Vagina (tissue), 2 donors: ENCODE results near the gene SRGAP2B.
"Not testable (repeated sequence)": the region's sequence is repeated elsewhere in the genome, so short reads cannot be mapped to it uniquely, and the experiment has no call there.

ENCODE experiments used
- CTCF ChIP-seq, 3 experiments: fragments of 450-650 bp in 2 of 3; fragments of 200-600 bp in 1 of 3; sonication (generic) in 1 of 3; IDR thresholded peaks; one replicate each; pipeline ENCODE4 v1.5.1; 2017 to 2019; ENCODE audit warnings: antibody characterized with exemption in 3 of 3, mild to moderate bottlenecking in 2 of 3, moderate library complexity in 2 of 3
- POLR2AphosphoS5 ChIP-seq, 2 donors: sonication (generic); formaldehyde crosslinking; IDR thresholded peaks; one replicate each; pipeline ENCODE4 v1.9.0; 2017; ENCODE audit warnings: antibody characterized with exemption in 2 of 2, mild to moderate bottlenecking in 2 of 2, low read depth in 1 of 2; ENCODE audit not compliant: insufficient read depth in 1 of 2

- TF ChIP-seq POLR2AphosphoS5 (IDR thresholded peaks at IDR 0.05; ENCODE audit: insufficient read depth in 1 of 2, low read depth in 1 of 2); CTCF (IDR thresholded peaks at IDR 0.05): not testable (repeated sequence)
Observed at GRCh38 chr1:144992915-144993314, 102.2 kb downstream of the SRGAP2B start.
